Endothelial cell of umbilical vein (primary cell): ENCODE measurements around the gene ARFGEF3. TPM values are rescaled to one million over a fixed set of nuclear protein-coding genes. Genes with fewer than 3 reads are reported as not detected.

ENCODE experiments used
- BruUV-seq: library from RNA; stranded (reverse); fragments of 400-500 nt; replicated peaks from 2 replicates; lab custom pipeline; 2021; lab: Mats Ljungman, UMichigan
- CTCF ChIA-PET: fragments of 300-600, 350-600 bp; sonication (Branson Sonifier 250); formaldehyde crosslinking; loops from one replicate; lab custom pipeline; 2021; ENCODE audit warnings: antibody characterized with exemption, inconsistent platforms; lab: Charles Lee
- POLR2A ChIA-PET: fragments of 300-600, 350-600 bp; sonication (Branson Sonifier 250); formaldehyde crosslinking; loops from one replicate; lab custom pipeline; 2021; ENCODE audit warnings: antibody characterized with exemption, inconsistent platforms; lab: Charles Lee
- DNase-seq: peaks from one replicate; pipeline ENCODE4 v3.0.0-alpha.2; 2011; ENCODE audit warnings: low read depth, low spot score
- FAIRE-seq: peaks from 2 replicates; lab custom pipeline; 2011; peaks lifted over from hg19 to GRCh38; lab: Jason Lieb, UNC
- H2AFZ ChIP-seq: 2 replicates; pipeline ENCODE4 v1.6.0; 2012; ENCODE audit warnings: low read depth, low read length, control low read depth, inconsistent platforms
- H3K27ac ChIP-seq: 2 replicates; pipeline ENCODE4 v1.5.1; 2011; ENCODE audit warnings: low read depth, mild to moderate bottlenecking, control low read depth, low read length, moderate library complexity; ENCODE audit not compliant: insufficient read depth
- H3K27me3 ChIP-seq, 2 experiments: 2 replicates each; pipeline versions ENCODE4 v1.6.0 to v1.6.1; 2011; ENCODE audit warnings: low read length in 2 of 2, mixed read lengths in 1 of 2; ENCODE audit not compliant: control insufficient read depth in 2 of 2, insufficient read depth in 2 of 2
- H3K36me3 ChIP-seq, 2 experiments: 2 replicates in 1 of 2; 3 replicates in 1 of 2; pipeline ENCODE4 v1.5.1; 2011; ENCODE audit warnings: low read length in 2 of 2, mild to moderate bottlenecking in 1 of 2, moderate library complexity in 1 of 2; ENCODE audit not compliant: control insufficient read depth in 2 of 2, insufficient read depth in 2 of 2; ENCODE audit errors: extremely low read depth in 1 of 2
- H3K4me1 ChIP-seq: 3 replicates; pipeline ENCODE4 v1.5.1; 2011; ENCODE audit warnings: mild to moderate bottlenecking, low read length; ENCODE audit not compliant: control insufficient read depth, insufficient read depth; ENCODE audit errors: extremely low read depth
- H3K4me2 ChIP-seq: 2 replicates; pipeline ENCODE4 v1.6.1; 2011; ENCODE audit warnings: low read length, control low read depth, mixed read lengths; ENCODE audit not compliant: insufficient read depth
- H3K4me3 ChIP-seq, 3 experiments: fragments of 200-600 bp in 1 of 3; sonication (generic), shearing (Covaris generic) in 1 of 3; replicated peaks in 1 of 3; 2 replicates each; pipeline ENCODE4 v1.5.1; 2011 to 2016; ENCODE audit warnings: control low read depth in 3 of 3, low read length in 3 of 3, mild to moderate bottlenecking in 2 of 3, inconsistent platforms in 1 of 3, low read depth in 1 of 3, moderate library complexity in 1 of 3; ENCODE audit not compliant: insufficient read depth in 1 of 3
- H3K79me2 ChIP-seq: 2 replicates; pipeline ENCODE4 v1.6.0; 2012; ENCODE audit warnings: low read length, inconsistent platforms; ENCODE audit not compliant: control insufficient read depth, insufficient read depth
- H3K9ac ChIP-seq: replicated peaks from 2 replicates; pipeline ENCODE3; 2011; ENCODE audit warnings: low read length, control low read depth; ENCODE audit not compliant: insufficient read depth; ENCODE audit errors: extremely low read depth
- H3K9me1 ChIP-seq: replicated peaks from 3 replicates; pipeline ENCODE4 v1.6.0; 2011; ENCODE audit warnings: mild to moderate bottlenecking, low read length; ENCODE audit not compliant: control insufficient read depth, insufficient read depth; ENCODE audit errors: extremely low read depth
- H3K9me3 ChIP-seq: replicated peaks from 2 replicates; pipeline ENCODE4 v1.5.1; 2012; ENCODE audit warnings: low read length, inconsistent platforms; ENCODE audit not compliant: control insufficient read depth, insufficient read depth
- H4K20me1 ChIP-seq: replicated peaks from 2 replicates; pipeline ENCODE3; 2011; ENCODE audit warnings: mild to moderate bottlenecking, low read length; ENCODE audit not compliant: control insufficient read depth, insufficient read depth; ENCODE audit errors: extremely low read depth
- EZH2 ChIP-seq: IDR thresholded peaks from 2 replicates; pipeline ENCODE4 v1.6.1; 2012; ENCODE audit warnings: borderline replicate concordance, low read depth, mild to moderate bottlenecking, moderate library complexity, low read length, inconsistent platforms; ENCODE audit not compliant: severe bottlenecking
- FOS ChIP-seq: IDR thresholded peaks from 2 replicates; pipeline ENCODE4 v1.6.1; 2011; ENCODE audit warnings: mild to moderate bottlenecking, low read length, moderate library complexity, borderline replicate concordance; ENCODE audit not compliant: insufficient read depth
- GATA2 ChIP-seq: IDR thresholded peaks from 2 replicates; pipeline ENCODE4 v1.7.0; 2011; ENCODE audit warnings: low read depth, mild to moderate bottlenecking, moderate library complexity, mixed read lengths, low read length; ENCODE audit not compliant: insufficient read length, insufficient read depth
- JUN ChIP-seq: IDR thresholded peaks from 2 replicates; pipeline ENCODE4 v1.6.1; 2011; ENCODE audit warnings: borderline replicate concordance, low read depth; ENCODE audit not compliant: insufficient read length, insufficient read depth
- MAX ChIP-seq: IDR thresholded peaks from 2 replicates; pipeline ENCODE4 v1.6.1; 2011; ENCODE audit not compliant: insufficient read depth, insufficient read length
- MYC ChIP-seq: IDR thresholded peaks from one replicate; pipeline ENCODE4 v1.6.1; 2011; ENCODE audit warnings: mild to moderate bottlenecking, low read depth, low read length
- POLR2A ChIP-seq: IDR thresholded peaks from 2 replicates; pipeline ENCODE4 v1.6.1; 2012; ENCODE audit warnings: low read depth, mild to moderate bottlenecking, control low read depth, low read length
- POLR2AphosphoS5 ChIP-seq: IDR thresholded peaks from 2 replicates; pipeline ENCODE4 v1.6.1; 2012; ENCODE audit warnings: low read depth, mild to moderate bottlenecking, control low read depth, low read length, moderate library complexity; ENCODE audit not compliant: insufficient read depth
- dilution Hi-C: fragments of 300-500 bp; cut with MboI; formaldehyde crosslinking; loops from one replicate; pipeline ENCODE4 v1.15.0; 2019; ENCODE audit warnings: low sequenced_read_pairs; ENCODE audit not compliant: extremely low pct_ligation_motif_present
- intact Hi-C: fragments of 100-400 bp; cut with micrococcal nuclease; formaldehyde crosslinking; loops from one replicate; pipeline ENCODE4 v1.10.0; 2022
- polyA plus RNA-seq, 4 experiments: library from polyadenylated mRNA; depleted of rRNA in 3 of 4; stranded (reverse) in 3 of 4; unstranded in 1 of 4; fragments of >200 nt; gene quantifications; 2 replicates each; pipeline versions ENCODE4 v1.2.1 to v1.2.3, GENCODE V29; 2011 to 2012; ENCODE audit warnings: missing spikeins in 1 of 4
- total RNA-seq: library from RNA; stranded (reverse); gene quantifications from 2 replicates; pipeline ENCODE4 v1.2.3, GENCODE V29; 2021
- TF ChIP-seq, protein P1 (sequence below), 2 donors: IDR thresholded peaks; 1 replicate in 1 of 2; 2 replicates in 1 of 2; pipeline ENCODE4 v1.5.1; 2011; ENCODE audit warnings: low read length in 2 of 2, mild to moderate bottlenecking in 2 of 2, moderate library complexity in 2 of 2, control low read depth in 1 of 2, inconsistent platforms in 1 of 2, low read depth in 1 of 2; ENCODE audit not compliant: insufficient read depth in 1 of 2; ENCODE audit errors: extremely low read depth in 1 of 2

The ARFGEF3 gene
- total and polyA plus RNA-seq, 2 donors (not counting 3 experiments of a cell fraction or from before 2014, with no cell fraction given): 1.3 to 7.3 TPM

- Histone ChIP-seq H3K4me2 (no peak overlapping the region), H3K79me2 (no peaks in the 10 kb centered on the region), H3K27ac (no peak overlapping the region), H3K36me3 (no peaks in the 10 kb centered on the region), H3K27me3 (no peaks in the 10 kb centered on the region), H3K4me3 (no peak overlapping the region), H2AFZ (no peak overlapping the region), H3K9me1 (no peaks in the 10 kb centered on the region), H3K4me1 (no peaks in the 10 kb centered on the region), H3K9ac (no peak overlapping the region), H3K9me3 (no peaks in the 10 kb centered on the region), H4K20me1 (no peaks in the 10 kb centered on the region)
- POLR2A ChIA-PET: no interaction called here
- dilution Hi-C loops (no loop called here), intact Hi-C loops (no loop called here)
- no TSS peak for BruUV-seq
- no peak for DNase-seq
- no peak for FAIRE-seq
- CTCF ChIA-PET: interaction anchor here (0.9 kb wide), 1 partner anchor 27 kb away, joined by 3 read pairs; no protein-coding TSS in a partner anchor
- no peak for TF ChIP-seq FOS
- no peak for TF ChIP-seq MAX
- no peak for TF ChIP-seq POLR2A
- no peak for TF ChIP-seq JUN
- TF ChIP-seq MYC: no peak
- no peak for TF ChIP-seq POLR2AphosphoS5
- TF ChIP-seq GATA2: no peak
- TF ChIP-seq EZH2: no peak
- TF ChIP-seq, protein P1, sequence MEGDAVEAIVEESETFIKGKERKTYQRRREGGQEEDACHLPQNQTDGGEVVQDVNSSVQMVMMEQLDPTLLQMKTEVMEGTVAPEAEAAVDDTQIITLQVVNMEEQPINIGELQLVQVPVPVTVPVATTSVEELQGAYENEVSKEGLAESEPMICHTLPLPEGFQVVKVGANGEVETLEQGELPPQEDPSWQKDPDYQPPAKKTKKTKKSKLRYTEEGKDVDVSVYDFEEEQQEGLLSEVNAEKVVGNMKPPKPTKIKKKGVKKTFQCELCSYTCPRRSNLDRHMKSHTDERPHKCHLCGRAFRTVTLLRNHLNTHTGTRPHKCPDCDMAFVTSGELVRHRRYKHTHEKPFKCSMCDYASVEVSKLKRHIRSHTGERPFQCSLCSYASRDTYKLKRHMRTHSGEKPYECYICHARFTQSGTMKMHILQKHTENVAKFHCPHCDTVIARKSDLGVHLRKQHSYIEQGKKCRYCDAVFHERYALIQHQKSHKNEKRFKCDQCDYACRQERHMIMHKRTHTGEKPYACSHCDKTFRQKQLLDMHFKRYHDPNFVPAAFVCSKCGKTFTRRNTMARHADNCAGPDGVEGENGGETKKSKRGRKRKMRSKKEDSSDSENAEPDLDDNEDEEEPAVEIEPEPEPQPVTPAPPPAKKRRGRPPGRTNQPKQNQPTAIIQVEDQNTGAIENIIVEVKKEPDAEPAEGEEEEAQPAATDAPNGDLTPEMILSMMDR (IDR thresholded peaks at IDR 0.05; ENCODE audit: extremely low read depth in 1 of 2, insufficient read depth in 1 of 2, low read depth in 1 of 2, low read length in 2 of 2): no peak
These were observed 43.1 kb downstream of the ARFGEF3 start for GRCh38 chr6:138204792-138205384.
